A673 (cell line): Measurements from ENCODE around the gene WASF2. TPM values are rescaled to one million over a fixed set of nuclear protein-coding genes. Genes with fewer than 3 reads are reported as not detected.

Source experiments
- BruUV-seq: library from RNA; stranded (reverse); fragments of 400-500 nt; replicated peaks from 2 replicates; lab custom pipeline; 2021; lab: Mats Ljungman, UMichigan
- CTCF ChIA-PET: fragments of 300-600 bp; sonication (Branson Sonifier 250); formaldehyde crosslinking; loops from one replicate; lab custom pipeline; 2022; ENCODE audit warnings: antibody characterized with exemption; lab: Charles Lee
- POLR2A ChIA-PET: fragments of 300-600 bp; sonication (Branson Sonifier 250); formaldehyde crosslinking; loops from one replicate; lab custom pipeline; 2022; ENCODE audit warnings: antibody characterized with exemption; ENCODE audit not compliant: low non-redundant PET; lab: Charles Lee
- DNase-seq: peaks from one replicate; pipeline ENCODE4 v3.0.0-alpha.2; 2015; ENCODE audit warnings: low spot score
- H3K27ac ChIP-seq: fragments of 200-600 bp; sonication (generic); 2 replicates; pipeline ENCODE4 v1.5.1; 2016; ENCODE audit warnings: mixed run types, low read depth, mild to moderate bottlenecking, mixed read lengths, antibody characterized with exemption, low read length; ENCODE audit not compliant: poor library complexity, severe bottlenecking
- H3K27me3 ChIP-seq: fragments of 200-600 bp; sonication (generic); replicated peaks from 2 replicates; pipeline ENCODE4 v1.6.1; 2017; ENCODE audit warnings: mixed run types, low read depth, mild to moderate bottlenecking, mixed read lengths, antibody characterized with exemption, low read length; ENCODE audit not compliant: insufficient read depth, poor library complexity
- H3K36me3 ChIP-seq: fragments of 200-600 bp; sonication (generic); 2 replicates; pipeline ENCODE4 v1.6.1; 2016; ENCODE audit warnings: mixed run types, mild to moderate bottlenecking, mixed read lengths, antibody characterized with exemption, low read length; ENCODE audit not compliant: insufficient read depth, poor library complexity, severe bottlenecking
- H3K4me1 ChIP-seq: fragments of 200-600 bp; sonication (generic); 2 replicates; pipeline ENCODE4 v1.6.1; 2017; ENCODE audit warnings: mixed run types, mild to moderate bottlenecking, mixed read lengths, antibody characterized with exemption, low read length; ENCODE audit not compliant: insufficient read depth, poor library complexity, severe bottlenecking
- H3K4me3 ChIP-seq: fragments of 200-600 bp; sonication (generic); 2 replicates; pipeline ENCODE4 v1.5.1; 2016; ENCODE audit warnings: low read depth, mixed run types, mild to moderate bottlenecking, mixed read lengths, low read length; ENCODE audit not compliant: poor library complexity, severe bottlenecking
- H3K9me3 ChIP-seq: fragments of 200-600 bp; sonication (generic); 2 replicates; pipeline ENCODE4 v1.6.1; 2016; ENCODE audit warnings: mixed run types, low read depth, mild to moderate bottlenecking, mixed read lengths, antibody characterized with exemption, low read length; ENCODE audit not compliant: poor library complexity, severe bottlenecking
- CTCF ChIP-seq: fragments of 300-800, 200-600 bp; sonication (generic); conservative IDR thresholded peaks from 2 replicates; pipeline ENCODE4 v1.5.1; 2017; ENCODE audit warnings: low read depth, mild to moderate bottlenecking, antibody characterized with exemption, low read length, moderate library complexity, mixed read lengths
- EZH2 ChIP-seq: fragments of 200-600 bp; sonication (generic); IDR thresholded peaks from 2 replicates; pipeline ENCODE4 v1.6.1; 2017; ENCODE audit warnings: borderline replicate concordance, low read depth, mild to moderate bottlenecking, mixed read lengths, antibody characterized with exemption, low read length; ENCODE audit not compliant: poor library complexity, severe bottlenecking
- intact Hi-C: fragments of 100-400 bp; cut with micrococcal nuclease; formaldehyde crosslinking; loops from one replicate; pipeline ENCODE4 v1.10.0; 2022; ENCODE audit not compliant: unreplicated experiment
- total RNA-seq: library from RNA; stranded (reverse); gene quantifications from 2 replicates; pipeline ENCODE4 v1.2.3, GENCODE V29; 2021

WASF2 gene
- total RNA-seq, 1 experiment from 2014 or later, result 133 TPM

DNA sequence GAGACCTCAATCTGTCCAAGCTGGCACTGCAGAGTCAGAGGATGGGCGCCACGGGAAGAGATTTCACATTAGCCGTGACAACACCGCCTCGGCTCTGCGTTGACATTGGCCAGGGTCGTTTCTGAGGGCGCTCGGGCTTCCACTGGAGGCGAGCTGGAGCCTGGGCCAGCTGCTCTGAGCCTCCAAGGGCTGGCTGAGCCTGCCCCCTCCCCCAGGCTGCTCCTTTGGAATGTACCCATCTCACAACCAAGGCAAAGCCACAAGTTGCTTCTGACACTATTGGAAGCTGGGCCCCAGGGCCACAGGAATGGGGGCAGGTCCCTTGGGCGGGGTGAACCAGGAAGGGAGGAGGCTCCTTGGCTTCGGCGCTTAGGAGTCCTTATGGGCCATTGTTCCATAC, 84.9 kb downstream of the WASF2 start:
- Histone ChIP-seq H3K9me3 (no peaks in the 10 kb centered on the region), H3K27me3 (no peaks in the 10 kb centered on the region), H3K36me3 (peaks cover 22% of the 10 kb centered on the region), H3K27ac (no peak overlapping the region), H3K4me3 (no peak overlapping the region), H3K4me1 (no peaks in the 10 kb centered on the region)
- intact Hi-C loops, result no loop called here
- TF ChIP-seq EZH2 (no peak), CTCF (no peak)
- no TSS peak for BruUV-seq
- ChIA-PET CTCF (no interaction called here), POLR2A (no interaction called here)
- no peak for DNase-seq

- DNase-seq, result no peak
- intact Hi-C loops, result loop anchor here (5.0 kb wide), 1 partner anchor 263 kb away; no protein-coding TSS in a partner anchor
- CTCF ChIA-PET, result no interaction called here
- no peaks in the 10 kb centered on the region for H3K4me1 ChIP-seq
- no peak overlapping the region for H3K4me3 ChIP-seq
- no peaks in the 10 kb centered on the region for H3K9me3 ChIP-seq
- no TSS peak for BruUV-seq
- peaks cover 15% of the 10 kb centered on the region for H3K36me3 ChIP-seq
- TF ChIP-seq EZH2 (no peak), CTCF (no peak)
- no peak overlapping the region for H3K27ac ChIP-seq
- POLR2A ChIA-PET, result no interaction called here
- no peaks in the 10 kb centered on the region for H3K27me3 ChIP-seq
Observed at GRCh38 chr1:27403931-27404330, 86.0 kb downstream of the WASF2 start.

DNA sequence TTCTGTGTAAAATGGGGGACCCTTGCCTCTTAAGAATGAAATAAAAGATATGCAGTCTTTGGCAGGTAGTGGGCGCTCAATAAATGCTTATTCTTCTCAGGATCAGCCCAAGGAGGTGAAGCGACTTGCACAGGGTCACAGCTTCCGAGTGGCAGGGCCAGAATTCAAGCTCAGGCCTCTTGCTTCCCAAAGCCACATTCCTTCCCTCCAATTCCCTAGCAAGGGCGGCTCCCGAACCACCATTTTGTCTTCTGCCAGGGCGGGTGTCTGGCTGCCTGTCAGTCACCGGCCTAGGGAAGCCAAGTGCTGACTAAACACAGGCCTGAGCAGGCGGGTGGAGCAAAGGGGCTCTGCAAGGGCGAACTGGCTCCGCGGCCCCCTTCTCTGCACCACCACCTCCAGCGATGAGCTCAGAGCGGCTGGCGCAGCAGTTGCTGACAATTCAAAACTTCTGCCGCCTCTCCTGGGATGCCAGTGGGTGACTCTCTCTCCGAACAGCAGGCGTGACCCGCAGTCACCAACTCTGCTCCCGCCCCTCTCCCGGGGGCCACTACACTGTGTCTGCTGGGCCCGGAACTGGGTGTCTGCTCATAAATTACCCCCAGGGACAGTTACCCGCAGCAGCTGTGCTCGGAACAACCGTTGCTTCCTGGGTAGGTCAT, 86.8 kb downstream of the WASF2 start:
- intact Hi-C loops, result loop anchor here (5.0 kb wide), 1 partner anchor 264 kb away; no protein-coding TSS in a partner anchor

More for the DNA sequence above, 86.8 kb downstream of the WASF2 start:
- H3K27me3 ChIP-seq, result no peaks in the 10 kb centered on the region
- no peaks in the 10 kb centered on the region for H3K4me1 ChIP-seq
- CTCF ChIA-PET, result interaction anchor here (0.5 to 1.6 kb wide), 3 partner anchors 154 to 371 kb away, joined by 3 to 10 read pairs (median 4); no protein-coding TSS in a partner anchor
- DNase-seq, result no peak
- peak; percentile 32; the same call in 1 of the 2 replicates for TF ChIP-seq CTCF
- no peak for TF ChIP-seq EZH2
- H3K27ac ChIP-seq, result no peak overlapping the region
- H3K4me3 ChIP-seq, result no peak overlapping the region
- POLR2A ChIA-PET, result no interaction called here
- no TSS peak for BruUV-seq
- H3K36me3 ChIP-seq, result peaks cover 11% of the 10 kb centered on the region
- H3K9me3 ChIP-seq, result no peaks in the 10 kb centered on the region
